Measurements from ENCODE around the gene IL1B. TPM values are rescaled to one million over a fixed set of nuclear protein-coding genes. Genes with fewer than 3 reads are reported as not detected.

IL1B gene
- polyA plus RNA-seq, 1 donor from 2014 or later = not detected

- H3K9ac ChIP-seq (ENCODE audit: low read length) = no peak overlapping the region
- no peak overlapping the region for H2AFZ ChIP-seq (ENCODE audit: low read depth, low read length)
Observed at GRCh38 chr2:112805542-112805941, 31.0 kb downstream of the IL1B start.

More at GRCh38 chr2:112805542-112805941, 31.0 kb downstream of the IL1B start:
- no peaks in the 10 kb centered on the region for H4K20me1 ChIP-seq (ENCODE audit: insufficient read depth)
- no peaks in the 10 kb centered on the region for H3F3A ChIP-seq (ENCODE audit: insufficient read depth, low read length, poor library complexity, severe bottlenecking)
- TF ChIP-seq REST (IDR thresholded peaks at IDR 0.05; ENCODE audit: borderline replicate concordance) (no peak), RAD21 (conservative IDR thresholded peaks at IDR 0.05) (no peak), POLR2AphosphoS5 (IDR thresholded peaks at IDR 0.05) (no peak), CTCF (IDR thresholded peaks at IDR 0.05; ENCODE audit: poor library complexity, severe bottlenecking) (no peak), MXI1 (conservative IDR thresholded peaks at IDR 0.05; ENCODE audit: poor library complexity, severe bottlenecking) (no peak), TAF1 (IDR thresholded peaks at IDR 0.05; ENCODE audit: low read depth) (no peak), SMC3 (conservative IDR thresholded peaks at IDR 0.05; ENCODE audit: poor library complexity) (no peak), EZH2 (IDR thresholded peaks at IDR 0.05; ENCODE audit: borderline replicate concordance, insufficient read depth, low read length, poor library complexity, severe bottlenecking) (no peak), EP300 (conservative IDR thresholded peaks at IDR 0.05; ENCODE audit: poor library complexity, severe bottlenecking) (no peak)
- no peaks in the 10 kb centered on the region for H3K36me3 ChIP-seq (ENCODE audit: insufficient read depth, low read length)
- no peaks in the 10 kb centered on the region for H3K9me3 ChIP-seq (ENCODE audit: low read length)
- no peaks in the 10 kb centered on the region for H3K27me3 ChIP-seq (ENCODE audit: insufficient read depth, low read depth, low read length)
- H3K4me3 ChIP-seq (ENCODE audit: low read length) = no peak overlapping the region
- H3K4me2 ChIP-seq (ENCODE audit: low read length) = no peak overlapping the region
- no peak overlapping the region for H3K27ac ChIP-seq (ENCODE audit: low read length)
- no peaks in the 10 kb centered on the region for H3K9me2 ChIP-seq (ENCODE audit: insufficient read depth, low read length)
- H3K79me2 ChIP-seq (replicated peaks; ENCODE audit: insufficient read depth, low read length) = no peaks in the 10 kb centered on the region
